Esophagus muscularis mucosa (tissue), 4 donors: ENCODE measurements around the gene SHC2. TPM values are rescaled to one million over a fixed set of nuclear protein-coding genes. Genes with fewer than 3 reads are reported as not detected.

ENCODE experiments used
- DNase-seq: peaks from one replicate; pipeline ENCODE4 v3.0.0-alpha.2; 2017; ENCODE audit errors: extremely low spot score
- H3K27ac ChIP-seq, 4 donors: fragments of 200-600 bp; sonication (generic); replicated peaks in 1 of 4; 1 replicate in 3 of 4; 2 replicates in 1 of 4; pipeline ENCODE4 v1.5.1; 2016 to 2019; ENCODE audit warnings: mild to moderate bottlenecking in 1 of 4
- H3K27me3 ChIP-seq, 4 donors: fragments of 200-600 bp; sonication (generic); one replicate each; pipeline versions ENCODE4 v1.5.1 to v1.6.0; 2016 to 2019
- H3K36me3 ChIP-seq, 4 donors: fragments of 200-600 bp; sonication (generic); one replicate each; pipeline ENCODE4 v1.5.1; 2016 to 2019
- H3K4me1 ChIP-seq, 4 donors: fragments of 200-600 bp; sonication (generic); one replicate each; pipeline ENCODE4 v1.5.1; 2016 to 2019
- H3K4me3 ChIP-seq, 4 donors: fragments of 200-600 bp; sonication (generic); 1 replicate in 2 of 4; 2 replicates in 2 of 4; pipeline ENCODE4 v1.5.1; 2016 to 2019; ENCODE audit warnings: mild to moderate bottlenecking in 4 of 4, moderate library complexity in 1 of 4
- H3K9me3 ChIP-seq, 4 donors: fragments of 200-600 bp; sonication (generic); 1 replicate in 3 of 4; 2 replicates in 1 of 4; pipeline ENCODE4 v1.5.1; 2016 to 2019
- EP300 ChIP-seq: sonication (generic); formaldehyde crosslinking; IDR thresholded peaks from one replicate; pipeline ENCODE4 v1.6.1; 2017; ENCODE audit warnings: antibody characterized with exemption
- POLR2A ChIP-seq: fragments of 450-650 bp; IDR thresholded peaks from one replicate; pipeline ENCODE4 v1.6.1; 2017; ENCODE audit warnings: antibody characterized with exemption, moderate library complexity, mild to moderate bottlenecking, low read depth
- POLR2AphosphoS5 ChIP-seq, 2 donors: sonication (generic); formaldehyde crosslinking; IDR thresholded peaks; one replicate each; pipeline ENCODE4 v1.6.1; 2017; ENCODE audit warnings: antibody characterized with exemption in 2 of 2
- WGBS: methylation state at CpG from one replicate; pipeline ENCODE4 v1.1.5; 2018; 5-methylcytosine and 5-hydroxymethylcytosine counted together
- intact Hi-C: fragments of 100-400 bp; cut with DNase I; formaldehyde crosslinking; loops from one replicate; pipeline ENCODE4 v1.15.1; 2023
- total RNA-seq, 4 donors: library from RNA; depleted of rRNA; stranded (reverse); fragments of >200 nt; gene quantifications; one replicate each; pipeline versions ENCODE4 v1.1.0 to v1.2.1, GENCODE V29; 2016
- TF ChIP-seq, protein P1 (sequence below), 3 experiments: fragments of 200-600 bp in 2 of 3; fragments of 450-650 bp in 1 of 3; sonication (generic) in 2 of 3; IDR thresholded peaks; one replicate each; pipeline ENCODE4 v1.5.1; 2017 to 2019; ENCODE audit warnings: antibody characterized with exemption in 3 of 3, mild to moderate bottlenecking in 2 of 3, moderate library complexity in 1 of 3

Gene SHC2
- total RNA-seq, 4 donors from 2014 or later, result 11.2 to 35.6 (median 18.7) TPM

- TF ChIP-seq POLR2A (no peak), POLR2AphosphoS5 (IDR thresholded peaks at IDR 0.05) (no peak), EP300 (no peak)
- TF ChIP-seq, protein P1, sequence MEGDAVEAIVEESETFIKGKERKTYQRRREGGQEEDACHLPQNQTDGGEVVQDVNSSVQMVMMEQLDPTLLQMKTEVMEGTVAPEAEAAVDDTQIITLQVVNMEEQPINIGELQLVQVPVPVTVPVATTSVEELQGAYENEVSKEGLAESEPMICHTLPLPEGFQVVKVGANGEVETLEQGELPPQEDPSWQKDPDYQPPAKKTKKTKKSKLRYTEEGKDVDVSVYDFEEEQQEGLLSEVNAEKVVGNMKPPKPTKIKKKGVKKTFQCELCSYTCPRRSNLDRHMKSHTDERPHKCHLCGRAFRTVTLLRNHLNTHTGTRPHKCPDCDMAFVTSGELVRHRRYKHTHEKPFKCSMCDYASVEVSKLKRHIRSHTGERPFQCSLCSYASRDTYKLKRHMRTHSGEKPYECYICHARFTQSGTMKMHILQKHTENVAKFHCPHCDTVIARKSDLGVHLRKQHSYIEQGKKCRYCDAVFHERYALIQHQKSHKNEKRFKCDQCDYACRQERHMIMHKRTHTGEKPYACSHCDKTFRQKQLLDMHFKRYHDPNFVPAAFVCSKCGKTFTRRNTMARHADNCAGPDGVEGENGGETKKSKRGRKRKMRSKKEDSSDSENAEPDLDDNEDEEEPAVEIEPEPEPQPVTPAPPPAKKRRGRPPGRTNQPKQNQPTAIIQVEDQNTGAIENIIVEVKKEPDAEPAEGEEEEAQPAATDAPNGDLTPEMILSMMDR (IDR thresholded peaks at IDR 0.05), result no peak
- 83% methylated on average over 23 of the region's 27 CpGs for WGBS
These were observed 21.5 kb downstream of the SHC2 start for GRCh38 chr19:439167-439900.

GRCh38 chr19:438416-438958 lies 22.3 kb downstream of the SHC2 start:
- H3K36me3 ChIP-seq, result peaks cover 0 to 21% (median 11%) of the 10 kb centered on the region in 4 donors
- H3K4me1 ChIP-seq, result no peaks in the 10 kb centered on the region
- peaks cover 0 to 9% (median 0%) of the 10 kb centered on the region in 4 donors for H3K27me3 ChIP-seq
- 54% methylated on average over 10 of the region's 29 CpGs for WGBS
- intact Hi-C loops, result no loop called here
- TF ChIP-seq EP300, result no peak
- TF ChIP-seq, protein P1 (IDR thresholded peaks at IDR 0.05), result no peak
- TF ChIP-seq POLR2AphosphoS5 (IDR thresholded peaks at IDR 0.05), result no peak
- no peak for TF ChIP-seq POLR2A
- no peaks in the 10 kb centered on the region for H3K9me3 ChIP-seq
- DNase-seq, result no peak
- H3K27ac ChIP-seq, result no peak overlapping the region
- H3K4me3 ChIP-seq, result no peak overlapping the region

More at GRCh38 chr19:439167-439900, 21.5 kb downstream of the SHC2 start:
- H3K36me3 ChIP-seq, result peaks cover 0 to 18% (median 10%) of the 10 kb centered on the region in 4 donors
- no peak overlapping the region for H3K27ac ChIP-seq
- no peak for DNase-seq
- H3K9me3 ChIP-seq, result no peaks in the 10 kb centered on the region
- peaks cover 0 to 9% (median 0%) of the 10 kb centered on the region in 4 donors for H3K27me3 ChIP-seq
- no peaks in the 10 kb centered on the region for H3K4me1 ChIP-seq
- intact Hi-C loops, result no loop called here
- H3K4me3 ChIP-seq, result no peak overlapping the region

GRCh38 chr19:437041-437440 lies 23.8 kb downstream of the SHC2 start:
- intact Hi-C loops, result no loop called here
- H3K4me1 ChIP-seq, result no peaks in the 10 kb centered on the region
- no peak for TF ChIP-seq EP300
- TF ChIP-seq, protein P1 (IDR thresholded peaks at IDR 0.05), result no peak
- no peak for TF ChIP-seq POLR2A
- no peak for TF ChIP-seq POLR2AphosphoS5 (IDR thresholded peaks at IDR 0.05)
- H3K36me3 ChIP-seq, result peaks cover 0 to 21% (median 11%) of the 10 kb centered on the region in 4 donors
- H3K9me3 ChIP-seq, result no peaks in the 10 kb centered on the region
- 91% methylated on average over 22 of the region's 22 CpGs for WGBS
- no peak overlapping the region for H3K4me3 ChIP-seq
- DNase-seq, result no peak
- H3K27ac ChIP-seq, result no peak overlapping the region
- H3K27me3 ChIP-seq, result peaks cover 0 to 9% (median 0%) of the 10 kb centered on the region in 4 donors

DNA sequence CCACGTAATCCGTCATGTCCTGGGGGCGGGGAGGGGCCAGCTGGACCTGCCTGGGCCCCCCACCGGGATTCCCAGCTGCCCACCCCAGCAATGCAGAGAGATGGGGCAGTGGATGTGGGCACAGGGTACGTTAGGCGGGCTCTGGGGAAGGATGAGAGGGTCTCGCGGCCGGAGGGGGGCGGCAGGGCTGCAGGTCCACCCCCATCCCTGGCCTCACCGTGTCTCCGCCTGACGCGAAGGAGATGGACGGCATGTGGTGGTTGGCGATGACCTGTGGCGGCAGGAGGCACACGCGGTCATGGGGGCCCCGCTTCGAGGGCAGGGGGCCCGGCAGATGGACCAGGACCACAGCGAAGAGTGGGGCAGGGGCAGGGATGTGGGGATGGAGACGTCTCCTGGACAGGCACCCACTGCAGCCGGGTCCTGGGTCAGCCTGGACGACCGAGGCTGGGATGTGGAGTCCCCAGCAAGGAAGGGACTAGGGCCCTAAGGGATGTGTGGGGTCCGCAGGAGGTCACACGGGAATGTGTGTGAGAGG lies 24.4 kb downstream of the SHC2 start:
- intact Hi-C loops, result no loop called here
- 78% methylated on average over 25 of the region's 29 CpGs for WGBS
- Histone ChIP-seq H3K27ac (no peak overlapping the region), H3K4me1 (no peaks in the 10 kb centered on the region), H3K4me3 (no peak overlapping the region), H3K36me3 (peaks cover 0 to 21% (median 11%) of the 10 kb centered on the region in 4 donors), H3K27me3 (peaks cover 0 to 9% (median 0%) of the 10 kb centered on the region in 4 donors), H3K9me3 (no peaks in the 10 kb centered on the region)
- TF ChIP-seq, protein P1 (IDR thresholded peaks at IDR 0.05), result no peak
- DNase-seq, result no peak
